Activated T-helper 1 cell treated with anti-CD3 and anti-CD28 coated beads, Interleukin-2, amount 50 U/mL, for 16 hours (primary cell): ENCODE data around the gene CD3E.
A peak's percentile ranks its signal among the peaks of the same experiment; 100 is the strongest.

Experiments used
- DNase-seq, 2 donors: peaks; one replicate each; pipeline ENCODE4 v3.0.0-alpha.2; 2020; ENCODE audit warnings: low read depth in 1 of 2, low spot score in 1 of 2

CD3E gene

GRCh38 chr11:118304568-118305248 is at the start of gene CD3E:
CD3E (plus strand) TSS chr11:118304730; CDS start chr11:118304953, 223 bp downstream.
- peak; percentile 37 to 52 for DNase-seq

GRCh38 chr11:118258410-118258809 is 46.1 kb upstream of the CD3E start:
- DNase-seq: no peak

DNA sequence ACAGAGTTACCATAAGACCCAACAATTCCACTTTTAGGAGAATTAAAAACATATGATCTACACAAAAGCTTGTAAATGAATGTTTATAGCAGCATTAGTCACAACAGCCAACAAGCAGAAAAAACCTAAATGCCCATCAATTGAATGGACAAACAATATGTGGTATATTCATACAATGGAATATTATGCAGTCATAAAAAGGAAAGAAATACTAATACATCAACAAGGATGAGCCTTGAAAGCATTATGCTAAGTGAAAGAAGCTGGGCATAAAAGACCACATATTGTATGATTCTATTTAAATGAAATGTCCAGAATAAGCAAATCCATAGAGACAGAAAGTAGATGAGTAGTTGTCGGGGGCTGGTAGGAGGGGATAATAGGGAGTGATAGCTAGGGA is 45.4 kb upstream of the CD3E start:
- DNase-seq: no peak

DNA sequence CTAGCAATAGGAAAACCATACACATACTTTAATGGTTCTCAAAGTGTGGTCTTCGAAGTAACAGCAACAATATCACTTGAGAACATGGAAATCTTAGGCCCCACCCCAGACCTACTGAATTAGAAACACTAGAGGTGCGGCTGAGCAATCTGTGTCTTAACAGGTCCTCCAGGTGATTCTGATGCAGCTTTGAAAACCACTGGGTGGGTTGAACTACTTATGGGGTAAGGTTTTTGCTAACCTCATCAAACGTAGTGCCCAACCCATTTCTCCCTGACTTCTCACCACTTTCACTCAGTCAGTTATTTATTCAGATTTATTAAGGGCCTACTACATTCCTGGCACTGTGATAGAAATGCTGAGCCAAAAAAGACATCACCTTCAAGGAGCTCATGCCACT is 44.2 kb upstream of the CD3E start:
- DNase-seq: no peak

DNA sequence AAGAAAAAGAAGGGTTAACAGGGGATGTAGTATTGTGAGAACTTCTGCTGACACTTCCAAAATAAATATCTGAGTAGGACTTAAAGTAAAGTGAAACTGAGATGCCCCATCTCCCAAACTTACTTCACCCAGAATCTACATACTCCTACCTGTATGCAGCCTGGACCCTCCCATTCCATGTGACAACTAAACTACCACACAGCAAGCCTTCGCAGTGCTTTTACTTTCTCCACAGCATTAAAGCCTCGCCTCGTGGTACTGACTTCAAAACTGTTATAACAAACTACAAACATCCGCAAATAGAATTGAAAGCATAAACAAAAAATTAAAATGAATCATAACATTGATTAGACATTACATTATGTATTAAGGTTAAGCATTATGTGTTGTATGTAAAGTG is 41.4 kb upstream of the CD3E start:
- no peak for DNase-seq

DNA sequence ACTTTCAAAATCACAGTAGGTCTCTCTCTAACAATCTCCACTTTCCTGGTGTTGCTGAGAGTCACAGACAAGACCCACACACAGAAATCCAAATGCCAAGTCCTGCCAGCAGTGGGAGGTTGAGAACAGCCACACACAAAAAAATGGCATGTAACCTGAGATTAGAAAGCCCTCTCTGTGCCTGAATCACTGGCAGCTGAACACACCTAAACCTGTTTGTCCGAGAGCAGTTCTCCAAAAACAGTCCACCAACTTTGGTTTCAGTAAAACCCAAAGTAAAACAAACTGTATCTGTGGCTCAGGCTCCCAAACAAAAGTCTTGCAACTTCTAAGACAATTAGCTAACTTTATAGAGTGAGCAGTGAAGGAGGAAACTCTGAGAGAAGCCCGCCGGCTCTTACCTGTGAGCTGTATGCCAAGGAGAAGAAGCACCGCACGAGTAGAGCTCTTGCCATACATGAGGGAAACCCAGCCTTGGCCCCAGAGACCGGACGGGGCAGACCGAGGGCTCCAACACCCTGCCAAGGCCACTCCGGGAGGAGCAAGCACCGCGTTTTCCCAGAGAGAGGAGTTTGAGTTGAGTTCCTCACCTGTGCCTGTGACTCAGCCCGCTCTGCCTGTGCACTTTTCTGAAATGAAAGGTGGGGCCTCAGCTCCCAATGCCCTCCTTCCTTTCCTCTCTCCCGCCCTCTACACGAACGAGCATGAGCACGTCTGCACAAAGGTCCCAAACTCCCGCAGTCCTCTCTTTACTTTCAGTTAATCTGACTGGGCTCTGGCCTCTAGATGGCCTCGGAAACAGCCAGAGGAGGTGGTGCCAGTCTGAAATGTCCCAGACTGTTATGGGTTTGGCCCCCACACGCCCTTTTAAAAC is 40.6 kb upstream of the CD3E start, which contains the start of gene MPZL2:
Gene MPZL2 (minus strand): TSS at position 603 of the 874 bp plus-strand sequence. CDS start 144 bp downstream, at position 459.
- no peak for DNase-seq

DNA sequence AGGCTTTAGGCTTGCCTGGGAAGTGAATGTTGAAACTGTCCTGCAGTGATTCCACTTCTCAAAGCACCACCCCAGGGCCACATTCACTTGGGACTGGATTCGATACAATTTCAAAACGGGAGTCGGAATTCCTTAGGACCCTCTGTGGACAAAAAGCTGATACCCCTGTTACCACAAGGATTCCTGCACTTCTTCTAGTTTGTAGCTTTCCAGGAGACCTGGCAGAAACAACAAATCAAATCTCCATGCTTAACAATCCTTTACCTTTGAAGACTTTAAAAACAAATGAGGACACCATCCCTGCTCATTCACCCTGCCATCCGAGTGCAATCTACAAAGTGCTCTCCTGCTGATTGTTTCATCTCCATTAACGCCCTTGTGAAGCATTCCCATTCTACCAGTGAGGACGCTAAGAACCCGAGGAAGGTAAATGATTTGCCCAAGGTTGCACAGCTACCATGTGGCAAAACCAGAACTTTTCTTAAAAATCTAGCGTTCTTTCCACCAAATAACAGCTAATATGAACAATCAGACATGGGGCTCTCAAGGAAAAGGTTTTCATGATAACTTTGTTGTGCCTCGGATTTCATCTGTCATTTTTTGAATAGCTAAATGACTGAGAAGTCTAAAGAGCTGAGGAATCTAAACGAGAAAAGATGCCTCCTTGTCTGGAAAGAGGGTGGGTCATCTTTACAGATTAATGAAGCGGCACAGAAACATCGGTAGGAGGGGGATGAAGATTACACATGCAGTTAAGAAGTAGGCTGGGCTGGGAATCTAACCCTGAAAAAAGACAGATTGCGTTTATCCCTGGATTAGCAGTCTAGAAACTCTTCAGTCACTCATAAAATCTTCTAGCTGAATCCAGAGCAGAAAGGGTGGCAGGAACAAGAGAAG is 39.7 kb upstream of the CD3E start:
- no peak for DNase-seq

- no peak for DNase-seq
Measured at GRCh38 chr11:118265954-118266353, 38.6 kb upstream of the CD3E start.

DNA sequence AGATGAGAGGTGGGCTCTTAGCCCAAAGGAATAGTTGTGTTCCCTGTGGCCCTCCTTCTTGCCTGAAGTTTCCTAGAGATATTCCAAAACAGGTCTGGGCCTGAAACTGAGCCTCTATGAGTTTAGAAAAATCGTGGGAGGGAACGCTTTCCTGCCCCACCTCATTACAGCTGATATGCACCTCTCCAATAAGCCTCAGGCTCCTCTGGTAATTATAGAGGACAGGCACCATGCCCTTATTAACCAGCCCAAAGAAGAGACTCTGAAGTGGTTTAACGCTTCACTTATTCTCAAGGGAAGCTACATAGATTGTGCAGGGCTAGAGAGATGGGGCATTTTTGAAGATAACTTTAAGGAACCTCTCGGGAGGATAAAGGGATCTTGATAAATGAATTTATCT is 37.0 kb upstream of the CD3E start:
- DNase-seq: no peak

DNA sequence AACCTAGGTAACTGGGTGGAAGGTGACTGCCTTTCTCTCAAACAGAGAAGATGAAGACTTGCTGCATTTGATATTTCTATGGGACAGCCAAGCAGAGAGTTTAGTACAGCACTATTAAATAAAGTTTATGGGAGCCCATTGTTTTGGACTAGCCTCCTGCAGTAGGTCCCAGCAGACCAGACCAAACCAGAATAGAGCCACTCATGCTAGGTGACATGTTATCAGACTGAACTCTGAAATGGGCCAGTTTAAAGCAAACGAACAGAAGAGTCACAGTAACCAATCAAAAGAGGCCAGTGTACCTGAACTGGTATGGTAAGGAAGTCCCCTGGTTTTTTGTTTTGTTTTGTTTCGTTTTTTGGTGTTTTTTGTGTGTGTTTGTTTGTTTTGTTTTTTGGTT is 32.5 kb upstream of the CD3E start:
- no peak for DNase-seq

DNA sequence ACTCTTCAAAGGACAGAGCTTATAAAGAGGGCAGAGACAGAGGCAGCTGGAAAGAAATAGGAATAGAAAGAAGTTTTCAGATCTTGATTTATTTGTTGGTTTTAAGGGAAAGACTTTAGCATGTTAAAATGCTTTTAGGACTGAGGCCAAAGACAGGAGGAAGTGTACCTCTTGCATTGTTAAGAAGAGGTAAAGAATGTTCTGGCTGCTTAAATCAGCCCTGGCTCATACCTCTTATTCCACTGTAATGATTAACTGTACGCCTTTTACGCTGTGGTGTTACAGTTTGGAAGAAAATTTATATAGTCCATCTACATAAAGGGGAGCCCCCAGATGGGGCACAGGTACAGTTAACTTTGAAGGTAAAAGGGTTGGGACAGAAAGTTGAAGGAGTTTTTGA is 30.3 kb upstream of the CD3E start:
- DNase-seq: no peak

- no peak for DNase-seq
Measured at GRCh38 chr11:118275176-118275575, 29.4 kb upstream of the CD3E start.

DNA sequence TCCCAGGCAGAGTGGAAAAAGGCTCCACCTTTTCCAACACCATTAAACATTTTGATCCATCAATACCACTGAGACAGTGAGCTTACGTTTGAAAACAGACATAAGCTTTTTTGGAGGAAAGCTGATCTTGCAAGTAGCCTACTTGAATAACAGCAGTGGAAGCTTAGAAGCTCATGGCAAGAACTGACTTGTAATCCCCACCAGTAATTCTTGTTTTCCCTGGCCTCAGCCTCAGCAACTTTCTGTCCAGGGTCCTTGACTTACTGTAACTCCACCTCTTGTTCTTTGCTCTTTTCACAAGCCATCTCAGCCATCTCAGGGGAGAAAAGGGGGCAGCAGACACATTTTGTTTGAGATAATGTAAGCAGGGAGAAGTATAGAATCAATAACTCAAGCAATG is 28.1 kb upstream of the CD3E start:
- no peak for DNase-seq

GRCh38 chr11:118277312-118277711 is 27.2 kb upstream of the CD3E start:
- no peak for DNase-seq

DNA sequence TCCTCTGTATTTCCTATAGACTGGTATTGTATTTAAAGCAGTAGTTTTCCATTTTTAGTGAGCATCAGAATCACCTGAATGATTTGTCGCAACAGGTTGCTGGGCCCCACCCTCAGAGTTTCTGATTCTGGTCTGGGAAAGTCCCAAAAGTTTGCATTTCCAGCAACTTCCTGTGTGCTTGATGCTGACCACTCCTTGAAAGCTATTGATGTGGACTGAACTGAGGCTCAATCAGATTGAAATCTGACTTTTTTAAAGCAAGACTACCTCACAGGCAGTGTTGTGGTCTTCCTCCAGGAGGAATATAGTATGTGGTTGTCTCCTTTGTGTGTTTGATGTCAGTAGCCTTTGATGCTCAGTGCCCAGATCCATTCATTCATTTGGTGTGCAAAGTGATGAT is 23.2 kb upstream of the CD3E start:
- no peak for DNase-seq

DNA sequence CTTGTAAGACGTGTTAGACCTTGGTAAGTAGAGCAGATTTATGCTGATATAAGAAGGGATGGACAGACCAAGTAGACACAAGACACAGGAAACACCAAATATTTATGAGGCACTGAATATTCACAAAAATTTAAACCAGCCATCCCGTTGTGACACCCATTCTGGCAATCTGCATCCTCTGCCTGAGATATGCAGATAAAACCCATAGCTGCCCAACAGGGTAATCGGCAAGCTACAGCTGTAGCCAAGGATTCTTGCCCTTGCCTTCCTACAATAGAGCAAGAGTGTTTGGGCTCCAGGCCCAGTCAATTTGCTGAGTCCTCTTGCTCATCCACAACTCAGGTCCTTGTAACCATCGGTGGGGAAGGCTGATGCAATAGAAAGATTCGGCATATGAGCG is 21.9 kb upstream of the CD3E start:
- no peak for DNase-seq

DNA sequence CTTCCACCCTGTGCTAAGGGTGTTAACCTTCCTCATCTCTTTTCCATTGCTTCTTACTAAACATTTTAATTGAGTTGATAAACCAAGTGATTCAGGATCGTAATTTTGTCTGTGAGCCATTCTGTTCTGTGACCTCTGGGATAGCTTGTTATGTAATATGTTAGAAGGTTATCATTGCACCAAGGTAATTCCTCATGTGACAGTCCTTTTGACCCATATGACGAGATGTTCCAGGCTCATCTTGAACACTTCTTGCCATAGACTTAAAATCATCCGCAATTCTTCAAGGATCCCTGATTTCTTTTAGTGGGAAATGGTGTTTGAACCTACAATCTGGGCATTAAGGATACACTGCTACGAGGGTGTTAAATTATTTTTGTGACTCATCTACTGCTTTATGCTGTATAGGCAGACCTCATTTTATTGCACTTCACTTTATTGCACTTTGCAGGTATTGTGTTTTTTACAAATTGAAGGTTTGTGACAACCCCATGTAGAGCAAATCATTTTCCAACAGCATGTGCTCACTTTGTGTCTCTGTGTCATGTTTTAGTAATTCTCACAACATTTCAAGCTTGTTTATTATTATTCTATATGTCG is 21.4 kb upstream of the CD3E start:
- no peak for DNase-seq

GRCh38 chr11:118283756-118284350 is 20.7 kb upstream of the CD3E start:
- no peak for DNase-seq

DNA sequence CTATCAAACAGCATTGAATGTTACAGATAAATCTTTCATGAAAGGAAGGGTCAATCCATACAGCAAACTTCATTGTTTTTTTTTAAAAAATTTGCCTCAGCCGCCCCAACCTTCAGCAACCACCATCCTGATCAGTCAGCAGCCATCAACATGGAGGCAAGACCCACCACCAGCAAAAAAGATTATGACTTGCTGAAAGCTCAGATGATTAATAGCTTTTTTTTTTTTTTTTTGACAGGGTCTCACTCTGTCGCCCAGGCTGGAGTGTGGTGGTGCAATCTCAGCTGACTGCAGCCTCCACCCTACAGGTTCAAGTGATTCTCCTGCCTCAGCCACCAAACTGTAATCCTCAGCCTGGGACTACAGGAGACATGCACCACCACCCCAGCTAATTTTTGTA is 18.0 kb upstream of the CD3E start:
- DNase-seq: no peak

DNA sequence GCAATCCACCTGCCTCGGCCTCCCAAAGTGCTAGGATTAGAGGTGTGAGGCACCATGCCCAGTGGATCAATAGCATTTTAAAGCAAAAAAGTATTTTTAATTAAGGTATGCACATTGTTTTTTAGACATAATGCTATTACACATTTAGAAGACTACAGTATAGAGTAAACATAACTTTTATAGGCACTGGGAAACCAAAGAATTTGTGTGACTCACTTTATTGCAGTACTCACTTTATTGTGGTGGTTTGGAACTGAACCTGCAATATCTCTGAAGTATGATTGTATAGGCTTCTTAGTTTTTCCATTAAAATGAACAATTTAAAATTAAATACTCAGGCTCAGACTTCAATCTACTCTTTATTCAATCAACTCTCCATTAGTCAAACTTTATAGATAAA is 17.5 kb upstream of the CD3E start:
- no peak for DNase-seq

- no peak for DNase-seq
Measured at GRCh38 chr11:118289401-118289800, 15.1 kb upstream of the CD3E start.
